Astrocyte of the spinal cord (primary cell): ENCODE data around the gene PDZD11.

ENCODE experiments used
- DNase-seq: peaks from one replicate; pipeline ENCODE4 v3.0.0; 2011; ENCODE audit warnings: low read depth, low spot score
- H3K4me3 ChIP-seq: 2 replicates; pipeline ENCODE4 v1.5.1; 2011; ENCODE audit warnings: low read depth, mild to moderate bottlenecking, low read length, moderate library complexity
- in situ Hi-C: cut with HindIII; loops from 2 replicates; pipeline ENCODE4 v1.10.0; 2017; ENCODE audit warnings: low sequenced_read_pairs
- TF ChIP-seq, protein P1 (sequence below): IDR thresholded peaks from 2 replicates; pipeline ENCODE4 v1.5.1; 2012; ENCODE audit warnings: low read depth, mild to moderate bottlenecking, low read length, inconsistent platforms

Gene PDZD11

DNA sequence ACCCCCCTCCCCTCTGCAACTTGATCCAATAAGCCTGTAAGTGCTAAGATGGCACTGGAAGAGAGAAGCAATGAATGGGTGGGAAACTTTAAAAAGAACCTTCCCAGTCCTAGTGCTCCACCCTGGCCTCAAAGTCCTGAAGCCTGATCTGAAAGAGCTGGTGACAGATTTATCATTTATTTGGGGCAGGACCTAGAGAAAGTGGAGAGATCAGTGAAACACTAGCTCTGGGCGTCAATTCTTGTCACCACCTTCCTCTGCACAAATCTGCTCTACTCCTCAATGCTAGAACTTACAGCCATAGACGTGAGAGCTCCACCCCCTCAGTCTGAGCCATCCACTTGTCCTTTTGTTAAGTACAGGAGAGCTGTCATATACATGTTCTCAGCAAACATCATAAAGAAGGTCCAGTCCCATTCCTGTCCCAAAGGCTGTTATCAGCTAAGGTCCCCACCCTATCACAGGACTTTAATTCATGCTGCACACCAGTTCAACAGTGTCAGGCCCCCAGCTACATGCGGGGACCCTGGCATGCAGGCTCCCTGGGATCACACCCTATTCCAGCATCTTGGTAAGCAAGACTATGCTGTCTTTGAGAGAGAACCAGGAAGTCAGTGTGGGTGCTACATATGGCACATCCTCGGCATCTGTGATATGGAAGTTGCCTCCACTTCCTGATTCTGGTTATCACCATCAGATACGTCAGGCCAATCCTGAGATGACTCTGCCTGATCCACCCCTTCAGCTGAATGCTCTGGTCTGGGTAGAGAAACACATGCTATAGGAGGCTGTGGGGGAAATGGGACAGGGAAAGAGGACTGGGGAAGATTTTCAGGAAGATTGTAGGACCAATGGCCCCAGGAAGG lies 32.1 kb downstream of the PDZD11 start:
- TF ChIP-seq, protein P1, sequence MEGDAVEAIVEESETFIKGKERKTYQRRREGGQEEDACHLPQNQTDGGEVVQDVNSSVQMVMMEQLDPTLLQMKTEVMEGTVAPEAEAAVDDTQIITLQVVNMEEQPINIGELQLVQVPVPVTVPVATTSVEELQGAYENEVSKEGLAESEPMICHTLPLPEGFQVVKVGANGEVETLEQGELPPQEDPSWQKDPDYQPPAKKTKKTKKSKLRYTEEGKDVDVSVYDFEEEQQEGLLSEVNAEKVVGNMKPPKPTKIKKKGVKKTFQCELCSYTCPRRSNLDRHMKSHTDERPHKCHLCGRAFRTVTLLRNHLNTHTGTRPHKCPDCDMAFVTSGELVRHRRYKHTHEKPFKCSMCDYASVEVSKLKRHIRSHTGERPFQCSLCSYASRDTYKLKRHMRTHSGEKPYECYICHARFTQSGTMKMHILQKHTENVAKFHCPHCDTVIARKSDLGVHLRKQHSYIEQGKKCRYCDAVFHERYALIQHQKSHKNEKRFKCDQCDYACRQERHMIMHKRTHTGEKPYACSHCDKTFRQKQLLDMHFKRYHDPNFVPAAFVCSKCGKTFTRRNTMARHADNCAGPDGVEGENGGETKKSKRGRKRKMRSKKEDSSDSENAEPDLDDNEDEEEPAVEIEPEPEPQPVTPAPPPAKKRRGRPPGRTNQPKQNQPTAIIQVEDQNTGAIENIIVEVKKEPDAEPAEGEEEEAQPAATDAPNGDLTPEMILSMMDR, result no peak
- H3K4me3 ChIP-seq, result no peak overlapping the region
- no peak for DNase-seq
- in situ Hi-C loops, result no loop called here

DNA sequence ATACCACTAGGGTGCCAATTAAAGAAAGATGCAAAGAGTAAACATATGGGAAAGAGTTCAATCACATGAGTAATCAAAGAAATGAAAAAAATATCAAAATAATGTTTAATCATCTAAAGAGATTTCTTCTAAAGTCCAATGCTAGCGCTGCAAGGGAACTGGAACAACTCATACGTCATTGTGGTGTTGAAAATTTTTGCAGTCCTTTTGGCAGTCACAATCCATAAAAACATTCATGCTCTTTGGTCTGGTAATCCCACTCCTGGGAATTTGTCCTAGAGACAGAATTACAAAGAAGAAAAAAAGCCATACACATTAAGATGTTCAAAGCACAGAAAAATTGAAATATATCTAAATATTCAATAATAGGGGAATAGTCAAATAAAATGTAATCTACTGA lies 34.3 kb downstream of the PDZD11 start:
- no peak overlapping the region for H3K4me3 ChIP-seq
- DNase-seq, result no peak
- TF ChIP-seq, protein P1, result no peak
- in situ Hi-C loops, result no loop called here

DNA sequence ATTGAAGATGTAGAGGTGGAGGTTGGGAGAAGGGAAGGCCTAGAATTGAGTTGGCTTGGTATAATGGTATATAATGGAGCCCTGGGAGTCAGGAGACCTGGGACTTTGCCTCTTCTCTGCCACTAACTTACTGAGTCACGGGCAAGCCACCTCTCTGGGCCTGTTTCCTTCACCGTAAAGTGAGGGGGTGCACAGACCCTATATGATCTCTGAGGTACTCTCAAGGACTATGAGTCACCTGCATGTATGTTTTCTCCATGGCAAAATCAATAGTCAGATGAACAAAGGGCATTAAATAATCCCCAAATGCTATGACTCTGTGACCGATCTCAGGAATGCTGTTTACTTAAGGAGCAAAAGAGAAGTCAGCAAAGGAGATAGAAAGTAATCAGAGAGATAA lies 34.8 kb downstream of the PDZD11 start:
- DNase-seq, result no peak
- H3K4me3 ChIP-seq, result no peak overlapping the region
- in situ Hi-C loops, result no loop called here
- TF ChIP-seq, protein P1, result no peak

DNA sequence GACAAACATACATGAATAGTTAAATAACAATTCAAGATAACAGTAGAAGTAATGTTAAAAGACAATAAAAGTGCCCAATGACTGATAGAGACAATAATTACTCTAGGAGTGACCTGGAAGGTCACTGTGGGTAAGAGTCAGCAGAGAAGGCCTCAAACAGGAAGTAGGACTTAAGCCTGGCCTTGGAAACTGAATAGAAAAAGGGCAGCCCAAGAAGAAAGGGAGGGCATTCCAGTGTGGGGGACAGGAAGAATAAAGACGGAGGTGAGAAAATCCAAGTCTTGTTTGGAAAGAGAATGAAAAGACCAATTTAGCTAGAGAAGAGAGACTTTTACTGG lies 35.7 kb downstream of the PDZD11 start:
- TF ChIP-seq, protein P1, result no peak
- no peak overlapping the region for H3K4me3 ChIP-seq
- in situ Hi-C loops, result no loop called here
- DNase-seq, result no peak

DNA sequence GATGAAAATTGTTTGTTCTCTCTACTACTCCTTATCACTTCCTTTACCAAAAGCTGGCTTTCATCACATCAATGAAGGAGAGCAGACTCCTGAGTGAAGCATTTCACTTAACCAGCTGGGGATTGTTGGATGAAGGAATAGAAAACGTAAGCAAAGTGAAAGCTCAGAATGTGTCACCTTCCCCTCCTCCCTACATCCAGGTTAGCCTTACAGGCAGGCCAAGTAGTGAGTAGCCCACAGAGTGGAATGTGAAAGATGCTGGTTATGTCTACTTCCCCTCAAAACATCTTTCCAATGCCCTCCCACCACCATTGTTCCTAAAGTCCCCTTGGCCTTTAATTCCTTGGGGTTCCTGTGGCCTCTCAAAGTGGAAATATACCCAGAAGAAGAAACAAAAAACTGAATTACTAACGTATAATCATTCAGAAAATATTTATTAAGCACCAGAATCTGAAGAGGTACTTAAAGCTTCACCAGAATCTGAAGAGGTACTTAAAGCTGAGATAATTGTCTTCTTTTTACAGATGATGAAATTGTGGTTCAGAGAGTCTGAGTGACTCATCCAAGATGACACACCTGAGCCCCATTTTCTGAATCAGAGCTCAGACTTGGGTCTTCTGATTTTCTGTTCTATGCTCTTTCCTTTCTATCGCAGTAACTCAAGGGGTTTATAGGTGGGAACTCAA lies 36.2 kb downstream of the PDZD11 start:
- in situ Hi-C loops, result no loop called here
- no peak overlapping the region for H3K4me3 ChIP-seq
- DNase-seq, result no peak
- TF ChIP-seq, protein P1, result no peak

DNA sequence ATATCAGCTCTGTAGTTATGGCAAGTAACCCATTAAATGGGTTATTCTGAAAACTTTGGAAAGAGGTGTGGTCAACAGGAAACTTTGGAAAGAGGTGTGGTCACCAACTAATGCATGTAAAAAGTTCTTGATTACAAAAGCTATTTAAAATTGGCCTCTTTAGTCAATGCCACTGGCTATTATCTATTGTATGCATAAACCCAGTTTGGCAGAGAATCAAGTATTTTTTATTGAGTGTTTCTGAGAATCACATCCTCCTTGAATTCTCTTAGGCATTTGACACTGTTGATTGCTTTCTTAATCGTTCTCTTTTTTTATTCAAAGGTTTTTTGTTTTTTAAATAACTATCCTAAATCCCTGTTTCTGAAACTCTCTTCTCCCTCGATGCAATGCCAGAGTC lies 37.2 kb downstream of the PDZD11 start:
- no peak overlapping the region for H3K4me3 ChIP-seq

More for the DNA sequence above, 37.2 kb downstream of the PDZD11 start:
- DNase-seq, result no peak
- TF ChIP-seq, protein P1, result no peak
- in situ Hi-C loops, result no loop called here
